Stimulated activated effector memory CD8-positive, alpha-beta T cell treated with anti-CD3 and anti-CD28 coated beads, Interleukin-12 subunit alpha, Interleukin-12 subunit beta, amount 100 ng/mL, for 72 hours (primary cell): Measurements from ENCODE around the gene FIGNL2.

ENCODE experiments used
- ATAC-seq: fragments of 150-1000 bp; cut with Tn5 transposase; 2 replicates; pipeline ENCODE4 v1.10.0; 2021
- DNase-seq, 2 donors: peaks; one replicate each; pipeline ENCODE4 v3.0.0; 2021 to 2022; ENCODE audit warnings: low spot score in 2 of 2
- H3K27ac Mint-ChIP-seq: one replicate; pipeline ENCODE4 v1.8.0; 2022; ENCODE audit warnings: mild to moderate bottlenecking, mixed read lengths
- H3K36me3 Mint-ChIP-seq: one replicate; pipeline ENCODE4 v1.8.0; 2022; ENCODE audit warnings: mild to moderate bottlenecking, mixed read lengths
- H3K4me1 Mint-ChIP-seq: one replicate; pipeline ENCODE4 v1.8.0; 2022; ENCODE audit warnings: mixed read lengths
- H3K4me3 Mint-ChIP-seq: one replicate; pipeline ENCODE4 v1.8.0; 2022; ENCODE audit warnings: mild to moderate bottlenecking, mixed read lengths
- H3K9me3 Mint-ChIP-seq: one replicate; pipeline ENCODE4 v1.8.0; 2022; ENCODE audit warnings: mixed read lengths

The FIGNL2 gene

GRCh38 chr12:51821440-51822260 lies 26.9 kb downstream of the FIGNL2 start:
- ATAC-seq (peak; percentile 31), DNase-seq (peak in 1 of 2 donors; percentile 85)
- no peaks in the 10 kb centered on the region for H3K9me3 Mint-ChIP-seq
- peak overlapping the region; percentile 64 for H3K4me3 Mint-ChIP-seq
- H3K27ac Mint-ChIP-seq = peak overlapping the region; percentile 34
- H3K36me3 Mint-ChIP-seq = no peaks in the 10 kb centered on the region
- H3K4me1 Mint-ChIP-seq = peaks cover 18% of the 10 kb centered on the region

GRCh38 chr12:51820526-51821439 lies 27.7 kb downstream of the FIGNL2 start:
- Mint-ChIP-seq H3K27ac (no peak overlapping the region), H3K4me1 (peaks cover 18% of the 10 kb centered on the region), H3K4me3 (peak overlapping the region; percentile 64), H3K9me3 (no peaks in the 10 kb centered on the region), H3K36me3 (no peaks in the 10 kb centered on the region)
- ATAC-seq (peak; percentile 88), DNase-seq (peak; percentile 76 to 91)

DNA sequence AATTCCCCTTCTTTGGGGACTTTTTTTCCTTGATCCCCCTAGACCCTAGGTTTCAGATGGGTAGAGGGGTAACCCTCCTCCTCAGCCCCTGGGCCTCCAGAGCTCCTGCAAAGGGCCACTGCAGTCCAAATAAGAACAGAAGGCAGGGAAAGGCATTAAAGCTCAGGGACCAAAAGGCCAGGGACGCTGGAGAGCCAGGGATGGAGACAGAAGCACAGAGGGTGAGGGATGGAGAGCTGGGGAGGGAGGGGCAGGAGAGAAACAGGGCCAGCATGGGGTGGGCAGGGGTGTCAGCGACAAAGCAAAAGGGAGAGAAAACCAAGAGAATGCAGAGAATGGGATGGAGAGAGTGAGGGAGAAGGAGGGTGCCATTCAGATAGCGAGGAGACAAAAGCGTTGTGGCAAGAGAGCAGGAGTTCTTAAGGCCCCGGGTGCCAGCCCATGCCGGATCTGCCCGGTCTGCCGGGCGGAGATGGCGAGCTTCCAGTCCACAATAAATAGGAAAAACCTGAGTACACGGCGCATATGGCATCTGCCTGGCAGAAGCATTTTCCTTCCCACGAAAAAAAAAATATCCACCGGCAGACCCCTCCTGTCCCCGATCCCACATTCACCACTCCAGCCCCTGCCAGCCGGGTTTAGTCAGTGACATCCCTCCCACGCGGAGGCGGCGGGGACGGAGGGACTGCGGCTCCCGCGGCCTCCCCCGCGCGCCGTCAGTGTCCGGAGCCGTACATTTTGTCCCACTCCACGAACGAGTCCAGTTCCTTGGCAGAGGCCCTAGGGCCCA lies 28.6 kb downstream of the FIGNL2 start:
- peak; percentile 1 for ATAC-seq
- no peak for DNase-seq
- H3K4me3 Mint-ChIP-seq = peak overlapping the region; percentile 64
- no peaks in the 10 kb centered on the region for H3K36me3 Mint-ChIP-seq
- H3K4me1 Mint-ChIP-seq = peaks cover 27% of the 10 kb centered on the region
- H3K27ac Mint-ChIP-seq = no peak overlapping the region
- no peaks in the 10 kb centered on the region for H3K9me3 Mint-ChIP-seq

DNA sequence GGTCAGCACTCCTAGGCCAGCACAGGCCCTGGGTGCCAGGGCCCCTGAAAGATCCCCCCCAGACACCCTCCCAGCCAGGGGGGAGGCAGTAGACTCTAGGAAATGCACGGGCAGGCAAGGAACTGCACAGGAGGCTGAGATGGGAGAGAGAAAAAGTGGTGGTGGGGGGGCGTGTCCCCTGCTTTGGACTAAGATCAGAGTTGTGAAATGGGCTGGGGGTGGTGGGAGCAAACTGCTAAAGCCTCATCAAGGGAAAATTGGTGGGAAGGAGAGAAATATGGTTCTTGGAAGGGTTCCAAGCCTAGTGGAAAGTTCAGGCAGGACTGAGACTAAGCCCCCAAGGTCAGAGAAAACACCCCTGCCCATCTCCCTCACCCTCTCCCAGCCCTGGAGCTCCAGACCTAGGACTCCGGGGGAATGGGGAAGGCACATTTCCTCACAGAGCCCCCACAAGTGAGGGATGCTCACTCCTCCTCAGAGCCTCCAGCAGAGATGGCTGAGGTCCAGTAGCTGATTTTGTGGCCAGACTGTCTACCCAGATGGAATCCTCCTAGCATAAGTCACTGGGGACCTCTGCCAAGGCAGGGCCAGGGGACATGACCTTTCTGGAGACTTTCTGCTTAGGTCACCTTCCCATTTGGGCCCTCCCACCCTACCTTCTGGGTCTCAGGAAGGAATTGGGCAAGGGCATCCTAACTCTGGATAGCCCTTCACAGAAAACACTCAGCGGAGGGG lies 29.8 kb downstream of the FIGNL2 start:
- Mint-ChIP-seq H3K9me3 (no peaks in the 10 kb centered on the region), H3K36me3 (no peaks in the 10 kb centered on the region), H3K4me3 (no peak overlapping the region), H3K4me1 (peaks cover 22% of the 10 kb centered on the region), H3K27ac (no peak overlapping the region)
- ATAC-seq (no peak), DNase-seq (no peak)

GRCh38 chr12:51818086-51818485 lies 30.4 kb downstream of the FIGNL2 start:
- Mint-ChIP-seq H3K4me3 (no peak overlapping the region), H3K36me3 (no peaks in the 10 kb centered on the region), H3K27ac (no peak overlapping the region), H3K9me3 (no peaks in the 10 kb centered on the region), H3K4me1 (peaks cover 17% of the 10 kb centered on the region)
- DNase-seq (no peak), ATAC-seq (no peak)

DNA sequence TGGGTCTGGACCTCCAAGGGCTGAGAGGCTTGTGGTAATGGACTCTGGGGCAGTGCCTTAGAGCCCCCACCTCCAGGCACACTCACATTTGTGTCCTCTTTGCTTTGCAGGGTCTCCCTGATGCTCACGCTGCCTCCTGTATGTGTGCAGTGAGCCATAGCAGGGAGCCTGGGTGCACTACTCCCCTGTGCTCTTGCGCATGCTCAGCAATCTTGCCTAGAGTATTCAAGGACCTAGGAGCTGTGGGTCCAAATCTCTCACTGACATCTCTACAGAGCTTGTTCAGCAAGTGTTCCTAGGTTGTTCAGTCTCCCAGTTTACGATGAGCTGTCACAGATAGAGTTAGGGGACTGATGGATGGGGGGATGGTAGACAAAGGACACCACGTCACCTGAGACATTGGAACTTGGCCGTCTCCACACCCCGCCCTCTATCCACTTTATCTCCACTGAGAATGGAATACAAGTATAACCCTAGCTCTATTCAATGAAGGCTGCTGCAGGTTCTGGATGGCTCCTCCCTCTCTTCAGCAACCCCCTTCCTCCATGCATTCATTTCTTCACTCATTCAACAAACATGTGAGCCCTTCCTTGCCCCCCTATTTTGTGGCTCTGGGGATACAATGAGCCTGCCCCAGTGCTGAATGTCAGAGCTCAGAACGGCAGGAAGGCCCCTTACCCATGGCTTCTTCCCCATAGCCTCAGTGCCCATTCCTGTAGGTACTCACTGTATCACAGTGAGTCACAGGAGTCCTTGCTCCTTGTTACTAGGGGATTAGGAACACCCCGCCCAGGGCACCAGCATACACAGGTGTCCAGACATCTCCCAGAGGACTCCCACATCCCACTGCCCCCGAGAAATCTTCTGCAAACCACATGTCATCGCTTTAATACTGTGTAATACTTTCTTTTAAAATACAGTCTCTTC lies 31.2 kb downstream of the FIGNL2 start:
- Mint-ChIP-seq H3K4me3 (no peak overlapping the region), H3K27ac (no peak overlapping the region), H3K4me1 (peaks cover 17% of the 10 kb centered on the region), H3K36me3 (no peaks in the 10 kb centered on the region), H3K9me3 (no peaks in the 10 kb centered on the region)
- DNase-seq (no peak), ATAC-seq (no peak)

DNA sequence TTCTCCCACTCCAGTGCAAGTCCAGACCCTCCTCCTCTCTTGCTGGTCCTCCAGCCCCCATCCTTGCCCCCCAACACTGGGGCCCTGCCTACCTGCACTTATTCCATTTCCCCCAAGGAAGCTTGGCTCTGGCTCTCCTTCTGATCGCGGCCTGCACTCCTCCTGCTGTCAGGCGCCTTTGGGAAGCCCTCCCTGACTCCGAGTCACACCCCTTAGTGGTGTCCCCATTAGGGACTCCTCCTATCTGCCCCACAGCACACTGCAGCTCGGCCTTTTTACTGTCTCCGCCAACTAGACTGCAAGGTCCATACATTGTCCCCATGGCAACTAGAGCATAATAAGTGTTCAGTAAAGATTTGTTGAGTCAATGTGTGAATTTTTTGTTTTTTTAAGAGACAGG lies 32.9 kb downstream of the FIGNL2 start:
- Mint-ChIP-seq H3K27ac (peak overlapping the region; percentile 24), H3K36me3 (no peaks in the 10 kb centered on the region), H3K4me3 (peak overlapping the region; percentile 70), H3K9me3 (no peaks in the 10 kb centered on the region), H3K4me1 (peaks cover 17% of the 10 kb centered on the region)
- no peak for DNase-seq
- ATAC-seq = no peak

- peak overlapping the region; percentile 24 for H3K27ac Mint-ChIP-seq
- H3K36me3 Mint-ChIP-seq = no peaks in the 10 kb centered on the region
- H3K4me3 Mint-ChIP-seq = peak overlapping the region; percentile 70
- H3K9me3 Mint-ChIP-seq = no peaks in the 10 kb centered on the region
- H3K4me1 Mint-ChIP-seq = peaks cover 10% of the 10 kb centered on the region
- peak; percentile 91 for ATAC-seq
- peak; percentile 66 to 84 for DNase-seq
These were observed 34.0 kb downstream of the FIGNL2 start for GRCh38 chr12:51814311-51815088.

- ATAC-seq = peak; percentile 67
- peaks cover 9% of the 10 kb centered on the region for H3K4me1 Mint-ChIP-seq
- H3K9me3 Mint-ChIP-seq = no peaks in the 10 kb centered on the region
- no peak overlapping the region for H3K27ac Mint-ChIP-seq
- H3K4me3 Mint-ChIP-seq = peak overlapping the region; percentile 49
- no peak for DNase-seq
- H3K36me3 Mint-ChIP-seq = no peaks in the 10 kb centered on the region
These were observed 34.6 kb downstream of the FIGNL2 start for GRCh38 chr12:51813931-51814310.

GRCh38 chr12:51812871-51813270 lies 35.6 kb downstream of the FIGNL2 start:
- DNase-seq (no peak), ATAC-seq (no peak)
- no peaks in the 10 kb centered on the region for H3K9me3 Mint-ChIP-seq
- H3K4me1 Mint-ChIP-seq = peaks cover 9% of the 10 kb centered on the region
- H3K36me3 Mint-ChIP-seq = no peaks in the 10 kb centered on the region
- peak overlapping the region; percentile 49 for H3K4me3 Mint-ChIP-seq
- no peak overlapping the region for H3K27ac Mint-ChIP-seq

GRCh38 chr12:51811203-51812202 lies 37.0 kb downstream of the FIGNL2 start:
- Mint-ChIP-seq H3K4me3 (no peak overlapping the region), H3K9me3 (no peaks in the 10 kb centered on the region), H3K36me3 (no peaks in the 10 kb centered on the region), H3K4me1 (peaks cover 9% of the 10 kb centered on the region), H3K27ac (peak overlapping the region; percentile 66)
- no peak for ATAC-seq
- DNase-seq = no peak

- no peaks in the 10 kb centered on the region for H3K36me3 Mint-ChIP-seq
- DNase-seq (no peak), ATAC-seq (no peak)
- H3K4me1 Mint-ChIP-seq = no peaks in the 10 kb centered on the region
- no peak overlapping the region for H3K4me3 Mint-ChIP-seq
- no peak overlapping the region for H3K27ac Mint-ChIP-seq
- H3K9me3 Mint-ChIP-seq = no peaks in the 10 kb centered on the region
These were observed 39.3 kb downstream of the FIGNL2 start for GRCh38 chr12:51809193-51809592.
